NCI-H526 (cell line): ENCODE data around the gene KAZN.
"Not testable (repeated sequence)": the region's sequence is repeated elsewhere in the genome, so short reads cannot be mapped to it uniquely, and the experiment has no call there.

Source experiments
- DNase-seq, 2 experiments: peaks; one replicate each; lab custom pipeline; 2025; lab: John Stamatoyannopoulos, UW

Gene KAZN

GRCh38 chr1:15034656-15035055 is 436.2 kb downstream of the KAZN start:
- DNase-seq, result no peak

GRCh38 chr1:15035236-15035635 is 436.8 kb downstream of the KAZN start:
- DNase-seq, result no peak

GRCh38 chr1:15036101-15036500 is 437.6 kb downstream of the KAZN start:
- DNase-seq, result no peak

- peak in 1 of 2 experiments; percentile 44 for DNase-seq
Observed at GRCh38 chr1:15038232-15039016, 439.9 kb downstream of the KAZN start.

GRCh38 chr1:15039017-15039648 is 440.6 kb downstream of the KAZN start:
- DNase-seq, result no peak

GRCh38 chr1:15039901-15040300 is 441.4 kb downstream of the KAZN start:
- DNase-seq, result no peak

GRCh38 chr1:15040685-15041084 is 442.2 kb downstream of the KAZN start:
- not testable (repeated sequence) for DNase-seq

- DNase-seq, result no peak
Observed at GRCh38 chr1:15042866-15043265, 444.4 kb downstream of the KAZN start.

- DNase-seq, result no peak
Observed at GRCh38 chr1:15043934-15044333, 445.4 kb downstream of the KAZN start.

- DNase-seq, result no peak
Observed at GRCh38 chr1:15045123-15045522, 446.6 kb downstream of the KAZN start.

- peak; percentile 5 to 81 for DNase-seq
Observed at GRCh38 chr1:15046487-15047165, 448.1 kb downstream of the KAZN start.

- DNase-seq, result no peak
Observed at GRCh38 chr1:15047237-15047636, 448.8 kb downstream of the KAZN start.

GRCh38 chr1:15048437-15048980 is 450.0 kb downstream of the KAZN start:
- no peak for DNase-seq

- DNase-seq, result no peak
Observed at GRCh38 chr1:15049067-15049466, 450.6 kb downstream of the KAZN start.

GRCh38 chr1:15051882-15052528 is 453.5 kb downstream of the KAZN start:
- no peak for DNase-seq

GRCh38 chr1:15053153-15053552 is 454.7 kb downstream of the KAZN start:
- no peak for DNase-seq

GRCh38 chr1:15055736-15056415 is 457.4 kb downstream of the KAZN start:
- no peak for DNase-seq

GRCh38 chr1:15056515-15057285 is 458.2 kb downstream of the KAZN start:
- no peak for DNase-seq

- no peak for DNase-seq
Observed at GRCh38 chr1:15057834-15058233, 459.3 kb downstream of the KAZN start.

- no peak for DNase-seq
Observed at GRCh38 chr1:15058261-15058660, 459.8 kb downstream of the KAZN start.

- DNase-seq, result no peak
Observed at GRCh38 chr1:15060104-15060503, 461.6 kb downstream of the KAZN start.
